IMR-90 (cell line): Measurements from ENCODE around the gene AFDN.

Experiments
- CTCF ChIP-seq: conservative IDR thresholded peaks from 2 replicates; pipeline ENCODE4 v1.5.1; 2012; ENCODE audit warnings: mild to moderate bottlenecking, low read depth, low read length, improper control_type of control experiment
- NFE2L2 ChIP-seq: fragments of 150-350 bp; IDR thresholded peaks from 2 replicates; pipeline ENCODE4 v1.6.1; 2016; ENCODE audit warnings: low read depth, mild to moderate bottlenecking, low read length
- POLR2A ChIP-seq: IDR thresholded peaks from 2 replicates; pipeline ENCODE4 v1.6.1; 2012; ENCODE audit warnings: mild to moderate bottlenecking, low read depth, low read length

- no peak for TF ChIP-seq POLR2A
- no peak for TF ChIP-seq NFE2L2
- TF ChIP-seq CTCF = no peak
These were observed 173.7 kb downstream of the AFDN start for GRCh38 chr6:168000198-168001028.
